BE2C (cell line): ENCODE measurements around the gene MRPL23.
A peak's percentile ranks its signal among the peaks of the same experiment; 100 is the strongest.
"Not testable (repeated sequence)": the region's sequence is repeated elsewhere in the genome, so short reads cannot be mapped to it uniquely, and the experiment has no call there.

Experiments
- DNase-seq: peaks from one replicate; pipeline ENCODE4 v3.0.0-alpha.2; 2020
- H3K27me3 ChIP-seq: fragments of 250-450 bp; sonication (Bioruptor Pico); 2 replicates; pipeline ENCODE4 v1.5.1; 2020; ENCODE audit warnings: mild to moderate bottlenecking
- H3K36me3 ChIP-seq: fragments of 250-450 bp; sonication (Bioruptor Pico); 2 replicates; pipeline ENCODE4 v1.5.1; 2020; ENCODE audit warnings: mild to moderate bottlenecking
- H3K4me1 ChIP-seq: fragments of 250-450 bp; sonication (Bioruptor Pico); 2 replicates; pipeline ENCODE4 v1.5.1; 2020
- H3K4me3 ChIP-seq: 2 replicates; pipeline ENCODE4 v1.5.1; 2011; ENCODE audit warnings: low read depth, low read length
- H3K9me3 ChIP-seq: fragments of 250-450 bp; sonication (Bioruptor Pico); 2 replicates; pipeline ENCODE4 v1.5.1; 2020
- CTCF ChIP-seq: IDR thresholded peaks from 2 replicates; pipeline ENCODE4 v1.5.1; 2012; ENCODE audit warnings: mild to moderate bottlenecking, low read depth, low read length

The MRPL23 gene

GRCh38 chr11:1936072-1936780, 10.9 kb upstream of the MRPL23 start:
- Histone ChIP-seq H3K4me3 (no peak overlapping the region), H3K9me3 (no peaks in the 10 kb centered on the region), H3K27me3 (no peaks in the 10 kb centered on the region), H3K4me1 (no peaks in the 10 kb centered on the region), H3K36me3 (no peaks in the 10 kb centered on the region)
- DNase-seq = peak; percentile 1
- no peak for TF ChIP-seq CTCF

- DNase-seq = peak; percentile 20
- no peaks in the 10 kb centered on the region for H3K9me3 ChIP-seq
- H3K4me3 ChIP-seq = no peak overlapping the region
- H3K27me3 ChIP-seq = no peaks in the 10 kb centered on the region
- no peaks in the 10 kb centered on the region for H3K36me3 ChIP-seq
- no peaks in the 10 kb centered on the region for H3K4me1 ChIP-seq
- TF ChIP-seq CTCF = no peak
Measured at GRCh38 chr11:1936781-1937615, 10.1 kb upstream of the MRPL23 start.

GRCh38 chr11:1937616-1938342, 9.4 kb upstream of the MRPL23 start:
- Histone ChIP-seq H3K27me3 (no peaks in the 10 kb centered on the region), H3K9me3 (no peaks in the 10 kb centered on the region), H3K36me3 (no peaks in the 10 kb centered on the region), H3K4me3 (no peak overlapping the region), H3K4me1 (no peaks in the 10 kb centered on the region)
- DNase-seq = peak; percentile 1
- no peak for TF ChIP-seq CTCF

GRCh38 chr11:1938343-1939005, 8.7 kb upstream of the MRPL23 start:
- Histone ChIP-seq H3K4me1 (no peaks in the 10 kb centered on the region), H3K27me3 (no peaks in the 10 kb centered on the region), H3K4me3 (no peak overlapping the region), H3K36me3 (no peaks in the 10 kb centered on the region), H3K9me3 (no peaks in the 10 kb centered on the region)
- TF ChIP-seq CTCF = no peak
- DNase-seq = peak; percentile 1

DNA sequence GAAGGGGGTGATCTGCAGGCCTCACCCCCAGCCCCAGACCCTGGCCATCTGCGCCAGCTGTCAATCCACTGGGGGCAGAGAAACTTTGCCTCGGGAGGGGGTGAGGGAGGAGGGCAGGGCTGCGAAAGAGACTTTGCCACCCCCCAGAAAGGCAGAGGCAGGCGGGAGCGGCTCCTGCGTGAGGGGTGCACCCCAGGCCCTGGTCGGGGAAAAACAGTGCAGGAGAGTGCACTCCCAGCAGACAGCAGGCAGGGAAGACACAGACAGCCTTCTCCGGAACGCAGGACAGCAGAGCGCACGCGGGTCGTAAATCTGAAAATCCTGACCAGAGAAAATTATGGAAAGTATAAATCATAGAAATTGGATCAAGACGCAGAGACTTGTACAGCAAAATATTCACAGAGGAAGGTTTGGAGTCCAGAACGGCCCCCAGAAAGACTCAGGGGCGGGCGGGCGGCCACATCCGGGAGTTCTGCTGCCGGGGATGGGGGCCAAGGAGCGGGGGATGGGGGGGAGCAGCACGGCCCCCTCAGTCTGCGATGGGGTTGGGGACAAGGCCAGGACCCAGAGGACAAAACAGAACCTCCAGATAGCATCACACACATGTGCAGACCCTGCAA, 8.0 kb upstream of the MRPL23 start:
- H3K4me3 ChIP-seq = no peak overlapping the region
- H3K36me3 ChIP-seq = no peaks in the 10 kb centered on the region
- peak; percentile 15 for DNase-seq
- no peaks in the 10 kb centered on the region for H3K27me3 ChIP-seq
- no peak for TF ChIP-seq CTCF
- no peaks in the 10 kb centered on the region for H3K4me1 ChIP-seq
- H3K9me3 ChIP-seq = no peaks in the 10 kb centered on the region

- H3K4me3 ChIP-seq = not testable (repeated sequence)
Measured at GRCh38 chr11:1939788-1940187, 7.3 kb upstream of the MRPL23 start.

More at GRCh38 chr11:1939788-1940187, 7.3 kb upstream of the MRPL23 start:
- not testable (repeated sequence) for H3K9me3 ChIP-seq, H3K27me3 ChIP-seq, H3K4me1 ChIP-seq, DNase-seq, H3K36me3 ChIP-seq
